Left hindlimb (tissue), 1 donor: Measurements from ENCODE around the gene TNIK.
A peak's percentile ranks its signal among the peaks of the same experiment; 100 is the strongest.
"Not testable (repeated sequence)": the region's sequence is repeated elsewhere in the genome, so short reads cannot be mapped to it uniquely, and the experiment has no call there.

Source experiments
- DNase-seq: peaks from one replicate; pipeline ENCODE4 v3.0.0-alpha.2; 2018

The TNIK gene

GRCh38 chr3:171304498-171304897 is 155.7 kb downstream of the TNIK start:
- not testable (repeated sequence) for DNase-seq

GRCh38 chr3:171304017-171304416 is 156.2 kb downstream of the TNIK start:
- not testable (repeated sequence) for DNase-seq

DNA sequence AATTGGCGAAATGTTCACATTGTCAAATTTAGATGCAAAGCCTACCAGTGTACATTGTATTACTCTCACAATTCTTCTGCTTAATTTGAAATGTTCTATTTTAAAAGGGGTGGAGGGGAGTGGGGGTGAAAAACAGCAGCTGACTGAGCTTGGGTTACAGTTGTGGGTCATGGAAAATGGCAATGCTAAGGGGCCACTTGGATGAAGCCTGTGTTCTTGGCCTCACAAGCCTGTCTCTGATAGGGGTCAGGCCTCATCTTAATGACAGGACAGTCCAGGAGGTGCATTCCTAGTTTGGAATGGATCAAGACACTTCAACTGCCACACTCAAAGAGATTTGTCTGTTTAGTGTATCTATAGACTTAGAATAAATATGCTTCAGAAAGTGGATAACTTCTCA is 158.2 kb downstream of the TNIK start:
- DNase-seq: no peak

DNA sequence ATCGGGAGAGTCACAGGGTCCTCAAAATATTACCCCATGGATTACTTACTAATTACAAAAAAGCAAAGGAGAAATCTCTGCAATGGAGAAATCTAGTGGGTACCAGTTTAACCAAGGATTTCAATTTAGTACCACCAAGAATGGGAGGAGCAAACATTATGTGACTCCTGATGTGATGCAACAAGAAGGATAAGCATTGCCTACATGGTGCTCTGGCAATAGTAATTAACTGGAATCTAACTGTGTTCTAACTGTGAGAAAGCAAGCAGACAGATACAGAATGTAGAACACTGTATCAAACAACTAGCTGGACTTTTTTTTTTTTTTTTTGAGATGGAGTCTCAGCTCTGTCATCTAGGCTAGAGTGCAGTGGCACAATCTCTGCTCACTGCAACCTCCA is 159.2 kb downstream of the TNIK start:
- DNase-seq: no peak

DNA sequence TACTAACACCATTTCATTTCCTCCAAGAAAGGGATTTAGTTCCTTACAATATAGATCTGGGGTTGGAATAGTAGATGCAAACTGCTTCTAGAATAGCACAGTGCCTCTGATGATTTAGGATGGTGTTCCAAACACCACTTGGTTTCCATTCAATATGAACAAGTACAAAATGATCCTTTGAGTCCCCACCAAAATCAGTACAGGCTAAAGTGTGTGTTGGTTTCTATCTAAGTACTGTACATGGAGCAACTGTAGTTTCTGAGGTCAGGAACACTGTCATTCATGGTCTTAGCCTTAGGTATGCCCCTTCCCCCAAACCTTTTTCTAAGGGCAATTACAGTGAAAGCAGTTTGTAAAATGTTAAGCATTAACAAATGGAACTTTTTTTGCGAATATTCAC is 162.3 kb downstream of the TNIK start:
- DNase-seq: no peak

- DNase-seq: no peak
Observed at GRCh38 chr3:171297207-171297606, 163.0 kb downstream of the TNIK start.

- DNase-seq: no peak
Observed at GRCh38 chr3:171295484-171296373, 164.5 kb downstream of the TNIK start.

GRCh38 chr3:171293142-171293782 is 166.9 kb downstream of the TNIK start:
- DNase-seq: no peak

DNA sequence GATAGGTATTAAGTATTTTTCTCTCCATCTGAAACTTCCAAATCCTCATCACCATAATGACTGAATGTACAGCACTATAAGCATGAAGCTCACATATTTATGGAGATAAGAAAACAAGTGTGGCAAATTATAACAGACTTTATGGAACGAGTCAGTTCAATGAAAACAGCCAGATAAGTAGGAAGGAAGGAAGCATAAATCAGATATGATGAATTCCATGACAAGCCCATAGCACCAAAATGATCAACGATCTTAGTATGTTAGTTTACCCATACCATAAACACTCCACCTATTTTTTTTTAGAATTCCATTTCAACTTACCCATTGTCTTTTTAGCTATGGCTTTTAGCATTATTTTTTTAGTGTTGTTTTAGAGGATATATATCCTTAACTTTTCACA is 169.5 kb downstream of the TNIK start:
- no peak for DNase-seq

- no peak for DNase-seq
Observed at GRCh38 chr3:171289291-171289690, 170.9 kb downstream of the TNIK start.

DNA sequence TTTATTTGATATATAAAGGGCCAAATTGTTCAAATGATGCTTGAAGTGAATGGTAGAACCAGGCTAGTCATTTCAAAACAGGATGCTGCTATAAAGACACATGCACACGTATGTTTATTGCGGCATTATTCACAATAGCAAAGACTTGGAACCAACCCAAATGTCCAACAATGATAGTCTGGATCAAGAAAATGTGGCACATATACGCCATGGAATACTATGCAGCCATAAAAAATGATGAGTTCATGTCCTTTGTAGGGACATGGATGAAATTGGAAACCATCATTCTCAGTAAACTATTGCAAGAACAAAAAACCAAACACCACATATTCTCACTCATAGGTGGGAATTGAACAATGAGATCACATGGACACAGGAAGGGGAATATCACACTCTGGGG is 172.4 kb downstream of the TNIK start:
- not testable (repeated sequence) for DNase-seq

GRCh38 chr3:171286580-171287249 is 173.5 kb downstream of the TNIK start:
- no peak for DNase-seq

DNA sequence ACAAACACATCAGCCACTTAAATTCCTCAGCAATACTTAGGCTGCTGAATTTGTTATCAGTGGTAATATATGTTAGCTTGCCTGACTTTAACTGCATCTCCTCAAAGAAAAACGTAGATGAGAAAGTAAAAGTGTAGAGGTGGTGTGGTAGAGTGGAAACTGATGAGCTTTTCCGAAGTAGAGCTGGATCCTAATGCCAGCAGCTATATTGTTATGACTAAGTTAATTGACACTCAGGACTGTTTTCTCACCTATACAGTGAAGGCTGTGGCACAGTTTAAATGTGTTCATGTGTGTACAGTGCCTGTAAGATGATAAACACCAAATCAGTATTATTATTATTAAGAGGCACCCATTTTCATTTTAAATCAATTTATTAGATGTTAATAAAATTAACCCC is 174.9 kb downstream of the TNIK start:
- DNase-seq: no peak

GRCh38 chr3:171284308-171285075 is 175.7 kb downstream of the TNIK start:
- no peak for DNase-seq

DNA sequence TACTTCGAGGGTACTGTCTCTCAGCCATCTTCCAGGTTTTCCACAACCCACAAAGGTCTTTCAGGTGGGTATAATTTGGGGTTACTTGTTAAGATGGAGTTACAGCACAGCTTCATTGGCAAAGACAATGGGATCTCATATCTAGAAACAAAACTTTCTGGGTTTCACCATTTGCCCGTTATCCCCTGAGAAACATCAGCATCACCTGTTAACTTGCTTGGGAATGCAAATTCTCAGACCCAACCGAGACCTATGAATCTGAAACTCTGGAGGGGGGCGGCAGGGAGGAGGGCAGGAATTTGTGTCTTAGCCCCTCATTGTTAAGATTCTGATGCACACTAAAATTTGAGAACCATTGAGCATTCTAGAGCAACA is 176.4 kb downstream of the TNIK start:
- DNase-seq: no peak

GRCh38 chr3:171283183-171283847 is 176.9 kb downstream of the TNIK start:
- DNase-seq: peak; percentile 47

DNA sequence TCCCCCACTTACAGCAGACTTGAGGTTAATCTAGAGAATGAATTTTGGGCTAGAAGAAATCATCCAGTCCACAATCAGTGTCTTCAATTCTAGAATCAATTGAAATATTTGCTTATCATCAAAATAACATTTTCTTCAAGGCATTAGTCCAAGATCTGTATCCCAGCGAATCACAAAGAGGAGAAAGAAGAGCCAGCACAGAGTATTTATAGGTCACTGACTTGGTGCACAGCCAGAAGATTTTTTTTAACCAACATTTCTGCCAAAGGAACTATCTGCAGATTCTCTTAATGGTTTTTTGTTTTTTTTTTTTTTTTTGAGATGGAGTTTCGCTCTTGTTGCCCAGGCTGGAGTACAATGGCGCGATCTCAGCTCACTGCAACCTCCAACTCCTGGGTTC is 178.2 kb downstream of the TNIK start:
- DNase-seq: no peak

DNA sequence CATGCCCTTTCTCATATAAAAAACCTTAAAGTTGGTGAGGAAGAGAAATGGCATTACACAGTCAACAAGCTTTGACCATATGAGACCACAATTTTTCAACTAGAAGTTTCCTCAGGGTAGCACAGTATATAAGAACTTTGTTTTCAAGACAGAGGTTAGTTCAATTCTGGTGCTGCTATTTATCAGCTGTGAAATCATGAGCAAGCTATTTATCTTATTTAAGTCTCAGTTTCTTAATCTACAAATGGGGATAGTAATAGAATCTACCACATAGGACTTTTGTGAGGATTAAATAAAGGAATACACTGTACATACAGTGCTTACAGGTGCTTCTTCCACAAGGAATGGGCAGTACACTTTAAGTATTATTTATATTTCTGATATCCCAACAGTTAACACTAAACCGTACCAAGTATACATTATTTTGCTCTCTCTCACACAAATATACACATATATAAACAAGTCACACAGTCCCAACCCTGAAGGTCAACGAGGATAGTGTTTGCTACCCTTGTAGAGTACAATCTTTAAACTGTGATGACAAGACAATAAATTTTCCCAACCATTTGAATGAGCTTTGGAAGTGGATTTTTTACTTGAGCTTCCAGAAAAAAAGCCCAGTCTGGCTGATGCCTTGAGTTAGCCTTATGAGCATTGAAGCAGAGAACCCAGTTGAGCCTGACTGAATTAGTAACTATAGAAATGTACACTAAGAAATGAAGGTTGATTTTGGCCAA is 178.8 kb downstream of the TNIK start:
- no peak for DNase-seq

- no peak for DNase-seq
Observed at GRCh38 chr3:171279972-171280371, 180.2 kb downstream of the TNIK start.

DNA sequence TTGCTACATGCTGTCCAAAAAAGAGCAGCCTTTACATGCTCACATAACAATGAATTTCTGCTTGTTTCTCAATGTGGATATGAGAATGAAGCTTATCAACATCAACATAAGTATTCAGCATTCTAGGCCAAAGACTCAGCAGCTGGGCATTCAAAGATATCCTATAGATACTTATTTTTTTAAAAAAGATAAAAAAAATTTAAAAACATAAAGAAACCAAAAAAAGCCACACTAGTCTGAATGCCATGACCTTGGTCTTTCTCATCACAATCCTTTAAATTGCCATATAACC is 182.0 kb downstream of the TNIK start:
- DNase-seq: no peak

DNA sequence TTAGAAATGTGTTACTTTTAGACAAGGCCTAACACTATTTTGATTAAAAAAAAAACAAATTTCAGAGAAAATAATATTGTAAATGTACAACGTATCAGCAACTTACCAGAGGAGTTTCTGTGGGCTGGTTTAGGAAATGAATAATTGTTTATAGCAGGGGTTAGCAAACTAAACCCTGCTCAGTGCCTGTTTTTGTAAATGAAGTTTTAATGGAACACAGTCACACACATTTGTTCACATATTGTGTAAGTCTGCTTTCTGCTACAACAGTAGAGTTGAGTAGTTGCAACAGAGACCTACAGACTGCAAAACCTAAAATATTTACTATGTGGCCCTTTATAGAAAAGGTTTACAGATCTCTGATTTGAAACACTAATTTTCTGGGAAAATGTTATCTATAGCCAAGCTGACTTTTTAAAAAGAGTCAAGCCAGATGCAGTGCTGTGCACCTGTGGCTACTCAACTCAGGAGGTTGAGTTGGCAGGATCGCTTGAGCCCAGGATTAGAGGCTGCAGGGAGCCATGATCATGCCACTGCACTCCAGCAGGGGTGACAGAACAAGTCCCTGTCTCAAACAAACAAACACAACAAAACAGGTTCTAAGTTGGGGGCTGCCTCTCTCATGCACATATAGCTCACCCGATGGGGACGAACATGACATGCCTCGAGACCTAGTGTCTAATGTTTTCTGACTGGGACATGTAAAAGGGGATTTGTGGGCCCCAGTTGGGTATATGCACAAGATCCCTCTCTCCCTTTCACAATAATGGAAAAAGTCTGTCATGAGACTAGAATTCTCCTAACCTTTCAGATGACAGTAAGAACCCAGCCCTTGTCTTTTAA is 182.5 kb downstream of the TNIK start:
- DNase-seq: no peak
